Fibroblast of the aortic adventitia (primary cell): ENCODE measurements around the gene TIMM44. TPM values are rescaled to one million over a fixed set of nuclear protein-coding genes. Genes with fewer than 3 reads are reported as not detected.
"Not testable (repeated sequence)": the region's sequence is repeated elsewhere in the genome, so short reads cannot be mapped to it uniquely, and the experiment has no call there.

Experiments used
- DNase-seq: peaks from one replicate; pipeline ENCODE4 v3.0.0-alpha.2; 2010; ENCODE audit warnings: low read depth
- H3K4me3 ChIP-seq: 2 replicates; pipeline ENCODE4 v1.5.1; 2011; ENCODE audit warnings: low read depth, mild to moderate bottlenecking, control low read depth, low read length, moderate library complexity
- total RNA-seq: library from RNA; depleted of rRNA; stranded (reverse); fragments of >200 nt; gene quantifications from 2 replicates; pipeline ENCODE4 v1.2.3, GENCODE V29; 2012; ENCODE audit warnings: low replicate concordance
- TF ChIP-seq, protein P1 (sequence below): IDR thresholded peaks from 2 replicates; pipeline ENCODE4 v1.5.1; 2011; ENCODE audit warnings: mild to moderate bottlenecking, low read length, control low read depth, inconsistent platforms; ENCODE audit not compliant: insufficient read depth

The TIMM44 gene
- total RNA-seq, 1 donor = 40.7 TPM

DNA sequence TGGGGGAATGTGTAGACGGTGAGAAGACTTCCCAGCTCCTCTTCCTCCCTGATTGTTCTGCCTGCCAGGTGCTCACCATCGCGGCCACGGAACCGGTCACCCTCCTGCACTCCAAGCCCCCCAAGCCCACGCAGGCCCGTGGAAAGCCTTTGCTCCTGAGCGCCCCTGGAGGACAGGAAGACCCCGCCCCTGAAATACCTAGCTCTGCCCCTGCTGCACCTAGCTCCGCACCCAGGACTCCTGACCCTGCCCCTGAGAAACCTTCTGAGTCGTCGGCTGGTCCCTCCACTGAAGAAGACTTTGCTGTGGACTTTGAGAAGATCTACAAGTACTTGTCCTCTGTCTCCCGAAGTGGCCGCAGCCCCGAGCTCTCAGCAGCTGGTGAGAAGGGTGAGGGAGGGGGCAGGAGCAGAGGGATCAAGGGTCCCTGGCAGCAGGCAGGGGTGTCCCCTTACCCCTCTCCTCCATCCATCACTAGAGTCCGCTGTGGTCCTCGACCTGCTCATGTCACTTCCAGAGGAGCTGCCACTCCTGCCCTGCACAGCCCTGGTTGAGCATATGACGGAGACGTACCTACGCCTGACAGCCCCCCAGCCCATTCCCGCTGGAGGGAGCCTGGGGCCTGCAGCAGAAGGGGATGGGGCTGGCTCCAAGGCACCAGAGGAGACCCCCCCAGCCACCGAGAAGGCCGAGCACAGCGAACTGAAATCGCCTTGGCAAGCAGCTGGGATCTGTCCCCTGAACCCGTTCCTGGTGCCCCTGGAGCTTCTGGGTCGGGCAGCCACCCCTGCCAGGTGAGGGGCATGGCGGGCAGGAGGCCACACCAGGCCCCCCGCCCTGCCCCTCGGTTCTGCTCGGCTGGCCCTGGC lies 21.3 kb downstream of the TIMM44 start:
- TF ChIP-seq, protein P1, sequence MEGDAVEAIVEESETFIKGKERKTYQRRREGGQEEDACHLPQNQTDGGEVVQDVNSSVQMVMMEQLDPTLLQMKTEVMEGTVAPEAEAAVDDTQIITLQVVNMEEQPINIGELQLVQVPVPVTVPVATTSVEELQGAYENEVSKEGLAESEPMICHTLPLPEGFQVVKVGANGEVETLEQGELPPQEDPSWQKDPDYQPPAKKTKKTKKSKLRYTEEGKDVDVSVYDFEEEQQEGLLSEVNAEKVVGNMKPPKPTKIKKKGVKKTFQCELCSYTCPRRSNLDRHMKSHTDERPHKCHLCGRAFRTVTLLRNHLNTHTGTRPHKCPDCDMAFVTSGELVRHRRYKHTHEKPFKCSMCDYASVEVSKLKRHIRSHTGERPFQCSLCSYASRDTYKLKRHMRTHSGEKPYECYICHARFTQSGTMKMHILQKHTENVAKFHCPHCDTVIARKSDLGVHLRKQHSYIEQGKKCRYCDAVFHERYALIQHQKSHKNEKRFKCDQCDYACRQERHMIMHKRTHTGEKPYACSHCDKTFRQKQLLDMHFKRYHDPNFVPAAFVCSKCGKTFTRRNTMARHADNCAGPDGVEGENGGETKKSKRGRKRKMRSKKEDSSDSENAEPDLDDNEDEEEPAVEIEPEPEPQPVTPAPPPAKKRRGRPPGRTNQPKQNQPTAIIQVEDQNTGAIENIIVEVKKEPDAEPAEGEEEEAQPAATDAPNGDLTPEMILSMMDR = no peak
- H3K4me3 ChIP-seq = peak overlapping the region; percentile 81
- DNase-seq = no peak

DNA sequence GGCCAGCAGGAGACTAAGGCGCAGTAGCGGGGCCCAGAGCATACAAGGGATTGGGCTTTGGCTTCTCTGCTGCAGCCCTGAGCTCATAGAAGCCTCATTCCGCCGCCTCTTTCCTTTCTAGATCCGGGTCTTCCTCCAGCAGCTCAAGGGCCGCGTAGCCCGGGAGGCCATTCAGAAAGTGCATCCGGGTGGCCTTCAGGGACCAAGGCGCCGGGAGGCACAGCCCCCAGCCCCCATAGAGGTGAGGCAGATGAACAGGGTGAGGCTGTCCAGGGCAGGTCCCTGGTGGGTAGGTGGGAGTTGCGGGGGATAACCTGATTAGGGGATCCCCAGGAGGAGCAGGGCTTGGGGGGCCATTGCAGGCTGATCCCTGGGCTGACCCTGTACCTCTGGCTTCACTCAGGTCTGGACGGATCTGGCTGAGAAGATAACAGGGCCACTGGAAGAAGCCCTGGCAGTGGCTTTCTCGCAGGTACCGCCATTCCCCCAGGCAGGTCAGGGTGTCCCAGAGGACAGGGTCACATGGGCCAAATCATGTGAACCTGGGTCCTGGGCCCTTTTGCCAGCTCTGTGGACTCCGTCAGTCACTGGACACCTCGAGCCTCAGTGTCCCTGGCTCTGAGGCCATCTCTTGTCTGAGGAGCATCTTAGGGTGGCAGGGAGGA lies 22.0 kb downstream of the TIMM44 start:
- peak overlapping the region; percentile 81 for H3K4me3 ChIP-seq
- TF ChIP-seq, protein P1 = no peak
- DNase-seq = no peak

DNA sequence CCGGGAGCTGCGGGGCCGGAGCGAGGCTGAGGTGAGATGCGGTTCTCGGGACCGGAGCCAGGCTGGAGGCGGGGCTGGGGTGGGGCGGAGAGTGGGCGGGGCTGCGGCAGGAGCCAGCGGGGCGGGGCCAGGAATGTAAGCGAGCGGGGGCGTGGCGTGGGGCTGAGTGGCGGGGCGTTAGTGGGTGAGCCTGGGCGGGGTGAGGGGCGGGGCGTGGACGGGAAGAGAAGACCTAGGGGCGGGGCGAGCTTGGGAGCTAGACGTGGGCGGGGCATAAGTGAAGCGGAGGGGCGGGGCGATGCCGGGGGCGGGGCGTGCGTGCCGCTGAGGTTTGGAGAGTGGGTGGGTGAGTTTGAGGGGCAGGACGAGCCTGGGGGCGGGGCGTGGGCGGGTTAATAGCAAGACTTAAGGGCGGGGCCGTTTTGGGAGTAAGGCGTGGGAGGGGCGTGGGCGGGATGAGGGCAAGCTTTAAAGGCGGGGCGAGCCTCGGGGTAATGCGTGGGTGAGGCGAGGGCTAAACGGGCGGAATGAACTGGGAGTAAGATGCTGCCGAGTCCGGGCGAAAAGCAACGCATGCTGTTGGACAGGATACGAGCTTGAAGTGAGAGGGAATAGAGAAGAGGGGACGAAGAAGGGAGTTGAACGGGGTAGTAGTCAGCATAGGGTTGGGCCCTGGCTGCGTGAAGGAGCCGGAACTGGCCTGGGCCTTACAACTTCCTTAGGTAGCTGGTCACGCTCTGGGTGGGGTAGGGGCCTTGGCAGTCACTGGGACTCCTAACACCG lies 22.8 kb downstream of the TIMM44 start:
- peak; percentile 97 for DNase-seq
- TF ChIP-seq, protein P1 = no peak
- peak overlapping the region; percentile 82 for H3K4me3 ChIP-seq

DNA sequence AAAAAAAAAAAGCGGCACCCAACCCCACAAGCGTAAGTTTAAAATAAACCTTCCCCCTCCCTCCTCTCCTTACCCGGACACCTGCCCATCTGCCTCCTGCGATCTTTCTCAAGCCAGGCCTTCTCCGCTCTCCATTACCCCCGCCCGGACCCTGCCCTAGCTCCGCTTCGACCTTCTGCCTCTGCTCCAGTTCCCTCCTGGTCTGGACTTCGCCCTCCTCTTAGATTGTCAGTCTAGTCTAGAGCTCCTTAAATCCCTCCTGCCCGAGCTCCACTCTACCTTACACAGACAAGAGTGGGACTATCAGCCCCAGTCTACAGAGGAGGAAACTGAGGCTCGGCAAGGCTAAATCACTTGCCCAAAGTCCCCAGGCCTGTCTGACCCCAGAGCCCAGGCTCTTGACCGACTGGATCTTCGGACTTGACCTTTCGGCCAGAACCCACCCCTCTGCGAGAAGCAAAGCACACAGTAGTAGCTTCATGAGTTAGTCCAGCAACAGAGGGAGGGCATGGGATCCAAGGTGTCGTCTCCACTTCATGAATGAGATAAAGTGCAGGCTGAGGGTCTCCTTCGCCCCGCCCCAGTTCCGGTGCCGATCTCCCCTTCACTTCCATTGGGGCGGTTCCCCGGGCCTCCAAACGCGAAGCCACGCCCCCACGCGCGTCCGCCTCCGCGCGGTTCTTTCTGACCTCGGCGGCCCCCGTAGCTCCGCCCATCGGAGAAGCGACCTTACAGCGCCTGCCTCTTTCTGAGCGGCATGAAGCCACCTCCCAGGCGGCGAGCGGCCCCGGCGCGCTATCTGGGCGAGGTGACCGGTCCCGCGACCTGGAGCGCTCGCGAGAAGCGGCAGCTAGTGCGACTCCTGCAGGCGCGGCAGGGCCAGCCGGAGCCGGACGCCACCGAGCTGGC lies 23.6 kb downstream of the TIMM44 start, which contains the start of gene SNAPC2:
Gene SNAPC2, plus strand, starts transcription at position 729 of the 909 bp plus-strand sequence. Its CDS starts 29 bp downstream, at position 758.
- peak; percentile 93 for DNase-seq
- TF ChIP-seq, protein P1 = no peak
- H3K4me3 ChIP-seq = peak within 1 kb of the TSS; percentile 82

DNA sequence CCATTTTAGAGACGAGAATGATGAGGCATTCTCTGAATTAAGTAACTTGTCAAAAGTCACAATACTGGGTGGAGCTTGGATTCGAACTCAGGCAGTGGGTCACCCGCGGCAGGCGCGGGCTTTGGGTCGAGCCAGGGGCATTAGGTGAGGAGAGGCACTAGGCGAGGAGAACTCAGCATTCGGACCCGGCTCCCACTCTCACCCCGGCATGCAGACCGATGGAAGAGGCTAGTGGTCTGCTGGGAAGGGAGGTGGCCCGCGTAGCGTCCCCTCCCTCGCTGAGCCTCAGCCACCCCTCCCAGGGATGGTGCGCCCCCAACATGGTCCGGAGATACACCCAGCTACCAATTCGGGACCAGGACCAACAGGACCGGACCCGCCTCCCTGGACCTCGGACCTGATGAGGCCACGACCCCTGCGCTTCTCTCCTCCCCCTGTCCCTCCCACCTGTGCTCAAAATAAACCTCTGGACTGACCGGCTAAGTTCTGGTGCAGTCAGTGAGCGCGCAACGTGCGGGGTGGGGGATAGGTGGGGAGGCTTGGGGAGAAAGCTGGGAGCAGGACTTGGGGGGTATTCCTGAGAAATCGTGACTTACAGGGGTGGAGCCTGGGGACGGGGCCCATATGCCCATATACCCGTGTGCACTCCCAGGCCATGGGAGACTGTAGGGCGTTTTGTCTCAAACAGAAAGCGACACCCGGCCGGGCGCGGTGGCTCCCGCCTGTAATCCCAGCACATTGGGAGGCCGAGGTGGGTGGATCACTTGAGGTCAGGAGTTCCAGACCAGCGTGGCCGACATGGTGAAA lies 24.6 kb downstream of the TIMM44 start:
- TF ChIP-seq, protein P1 = no peak
- no peak overlapping the region for H3K4me3 ChIP-seq
- no peak for DNase-seq

DNA sequence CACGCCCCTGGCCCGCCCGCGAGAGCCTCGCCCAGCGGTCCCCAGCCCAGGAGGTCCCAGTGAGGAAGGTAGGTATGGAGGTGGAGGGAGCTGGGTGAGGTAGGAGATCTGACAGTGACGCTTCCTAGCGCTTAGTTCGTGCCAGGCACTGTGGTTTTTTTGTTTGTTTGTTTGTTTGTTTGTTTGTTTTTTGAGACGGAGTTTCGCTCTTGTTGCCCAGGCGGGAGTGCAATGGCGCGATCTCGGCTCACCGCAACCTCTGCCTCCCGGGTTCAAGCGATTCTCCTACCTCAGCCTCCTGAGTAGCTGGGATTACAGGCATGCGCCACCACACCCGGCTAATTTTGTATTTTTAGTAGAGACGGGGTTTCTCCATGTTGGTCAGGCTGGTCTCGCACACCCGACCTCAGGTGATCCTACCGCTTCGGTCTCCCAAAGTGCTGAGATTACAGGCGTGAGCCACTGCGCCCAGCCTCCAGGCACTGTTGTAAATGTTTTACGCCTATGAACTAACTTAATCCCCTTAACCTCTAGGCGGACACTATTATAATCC lies 25.3 kb downstream of the TIMM44 start:
- DNase-seq = not testable (repeated sequence)
- H3K4me3 ChIP-seq = peak overlapping the region; percentile 14
